Esophagus squamous epithelium (tissue), 5 donors: Measurements from ENCODE around the gene ACCSL. TPM values are rescaled to one million over a fixed set of nuclear protein-coding genes. Genes with fewer than 3 reads are reported as not detected.

Experiments used
- DNase-seq: peaks from one replicate; lab custom pipeline; 2025; lab: John Stamatoyannopoulos, UW
- H3K27ac ChIP-seq, 4 donors: fragments of 200-600 bp; sonication (generic); one replicate each; pipeline ENCODE4 v1.5.1; 2016 to 2019; ENCODE audit warnings: mild to moderate bottlenecking in 1 of 4
- H3K27me3 ChIP-seq, 4 donors: fragments of 200-600 bp; sonication (generic); 1 replicate in 3 of 4; 2 replicates in 1 of 4; pipeline versions ENCODE4 v1.5.1 to v1.6.0; 2017 to 2021; ENCODE audit warnings: antibody characterized with exemption in 1 of 4
- H3K36me3 ChIP-seq, 3 donors: fragments of 200-600 bp; sonication (generic); one replicate each; pipeline ENCODE4 v1.5.1; 2016 to 2019
- H3K4me1 ChIP-seq, 3 donors: fragments of 200-600 bp; sonication (generic); one replicate each; pipeline ENCODE4 v1.5.1; 2017 to 2019
- H3K4me3 ChIP-seq, 4 donors: fragments of 200-600 bp; sonication (generic); 1 replicate in 3 of 4; 2 replicates in 1 of 4; pipeline ENCODE4 v1.5.1; 2016 to 2019; ENCODE audit warnings: mild to moderate bottlenecking in 2 of 4, moderate library complexity in 1 of 4
- H3K9me3 ChIP-seq, 3 donors: fragments of 200-600 bp; sonication (generic); one replicate each; pipeline ENCODE4 v1.5.1; 2016 to 2019
- POLR2A ChIP-seq, 4 donors: fragments of 450-650 bp; IDR thresholded peaks; one replicate each; pipeline ENCODE4 v1.6.1; 2017; ENCODE audit warnings: antibody characterized with exemption in 4 of 4, mild to moderate bottlenecking in 4 of 4, moderate library complexity in 3 of 4
- WGBS, 2 donors: methylation state at CpG; one replicate each; pipeline ENCODE4 v1.1.5; 2018; 5-methylcytosine and 5-hydroxymethylcytosine counted together
- intact Hi-C: fragments of 100-400 bp; cut with DNase I; formaldehyde crosslinking; loops from one replicate; pipeline ENCODE4 v1.15.0; 2022
- total RNA-seq, 4 donors: library from RNA; depleted of rRNA; stranded (reverse); fragments of >200 nt; gene quantifications; one replicate each; pipeline ENCODE4 v1.1.0, GENCODE V29; 2016
- TF ChIP-seq, protein P1 (sequence below), 6 experiments: fragments of 450-650 bp in 4 of 6; fragments of 200-600 bp in 2 of 6; sonication (generic) in 2 of 6; IDR thresholded peaks; one replicate each; pipeline ENCODE4 v1.5.1; 2016 to 2019; ENCODE audit warnings: antibody characterized with exemption in 6 of 6, mild to moderate bottlenecking in 4 of 6, moderate library complexity in 4 of 6
- donor health status: DM: yes; HTN: yes; CAD: no.

ACCSL gene
- total RNA-seq, 4 donors from 2014 or later, result not detected

DNA sequence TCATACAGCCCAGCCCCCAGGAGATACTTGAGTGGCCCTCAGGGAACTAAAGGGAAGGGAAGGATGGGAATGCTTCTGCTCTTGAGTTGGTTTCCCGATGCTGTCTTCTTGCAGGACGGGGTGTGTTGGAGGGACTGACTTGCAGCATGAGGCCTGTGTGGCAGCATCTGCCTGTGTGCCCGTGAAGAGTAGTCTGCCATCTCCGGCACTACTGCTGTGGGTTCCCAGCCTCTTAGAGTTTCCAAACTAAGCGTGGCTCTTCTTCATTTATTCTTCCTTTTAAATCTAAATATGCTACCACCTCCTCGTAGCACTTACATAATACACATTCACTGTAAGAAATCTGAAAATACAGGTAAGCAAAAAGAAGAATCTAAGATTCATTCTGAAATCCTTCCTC is 60.5 kb downstream of the ACCSL start:
- WGBS, 2 donors, result 91 to 95% methylated on average over 5 to 6 of the region's 6 CpGs
- peaks cover 0 to 19% (median 4%) of the 10 kb centered on the region in 3 donors for H3K4me1 ChIP-seq
- no peaks in the 10 kb centered on the region for H3K27me3 ChIP-seq
- TF ChIP-seq, protein P1, sequence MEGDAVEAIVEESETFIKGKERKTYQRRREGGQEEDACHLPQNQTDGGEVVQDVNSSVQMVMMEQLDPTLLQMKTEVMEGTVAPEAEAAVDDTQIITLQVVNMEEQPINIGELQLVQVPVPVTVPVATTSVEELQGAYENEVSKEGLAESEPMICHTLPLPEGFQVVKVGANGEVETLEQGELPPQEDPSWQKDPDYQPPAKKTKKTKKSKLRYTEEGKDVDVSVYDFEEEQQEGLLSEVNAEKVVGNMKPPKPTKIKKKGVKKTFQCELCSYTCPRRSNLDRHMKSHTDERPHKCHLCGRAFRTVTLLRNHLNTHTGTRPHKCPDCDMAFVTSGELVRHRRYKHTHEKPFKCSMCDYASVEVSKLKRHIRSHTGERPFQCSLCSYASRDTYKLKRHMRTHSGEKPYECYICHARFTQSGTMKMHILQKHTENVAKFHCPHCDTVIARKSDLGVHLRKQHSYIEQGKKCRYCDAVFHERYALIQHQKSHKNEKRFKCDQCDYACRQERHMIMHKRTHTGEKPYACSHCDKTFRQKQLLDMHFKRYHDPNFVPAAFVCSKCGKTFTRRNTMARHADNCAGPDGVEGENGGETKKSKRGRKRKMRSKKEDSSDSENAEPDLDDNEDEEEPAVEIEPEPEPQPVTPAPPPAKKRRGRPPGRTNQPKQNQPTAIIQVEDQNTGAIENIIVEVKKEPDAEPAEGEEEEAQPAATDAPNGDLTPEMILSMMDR (IDR thresholded peaks at IDR 0.05), result no peak
- TF ChIP-seq POLR2A (IDR thresholded peaks at IDR 0.05), result no peak
- H3K9me3 ChIP-seq, result no peaks in the 10 kb centered on the region
- H3K36me3 ChIP-seq, result peaks cover 4 to 52% (median 11%) of the 10 kb centered on the region in 3 donors
- H3K4me3 ChIP-seq, result no peak overlapping the region
- intact Hi-C loops, result no loop called here
- no peak overlapping the region for H3K27ac ChIP-seq
- DNase-seq, result no peak

Other genes starting within 250 kb of the ACCSL start
- 10 to 100 TPM; 25.6 to 41.2 (median 30.7) TPM for gene ALKBH3, start 167.2 kb upstream of the ACCSL start, total RNA-seq
- gene C11orf96, start 105.3 kb upstream of the ACCSL start, total RNA-seq, result 10 to 100 TPM in 2 of 4 donors, 1 to 10 TPM in 2; 4.7 to 33.6 (median 16.0) TPM
- gene ACCS, start 18.3 kb downstream of the ACCSL start, total RNA-seq, result 10 to 100 TPM in 1 of 4 donors, 1 to 10 TPM in 3; 3.4 to 22.1 (median 4.9) TPM
- 10 to 100 TPM; 19.0 to 53.2 (median 44.5) TPM for gene EXT2, start 47.7 kb downstream of the ACCSL start, total RNA-seq